ENCODE results near the gene DNAH8.

DNAH8 gene

GRCh38 chr6:38942442-38942841, 227.3 kb downstream of the DNAH8 start:
- H3K27ac ChIP-seq, result no peak overlapping the region
- DNase-seq (ENCODE audit: low read depth, low spot score), result no peak

- DNase-seq (ENCODE audit: low read depth, low spot score), result no peak
- H3K27ac ChIP-seq, result no peak overlapping the region
Observed at GRCh38 chr6:38942965-38943364, 227.9 kb downstream of the DNAH8 start.

DNA sequence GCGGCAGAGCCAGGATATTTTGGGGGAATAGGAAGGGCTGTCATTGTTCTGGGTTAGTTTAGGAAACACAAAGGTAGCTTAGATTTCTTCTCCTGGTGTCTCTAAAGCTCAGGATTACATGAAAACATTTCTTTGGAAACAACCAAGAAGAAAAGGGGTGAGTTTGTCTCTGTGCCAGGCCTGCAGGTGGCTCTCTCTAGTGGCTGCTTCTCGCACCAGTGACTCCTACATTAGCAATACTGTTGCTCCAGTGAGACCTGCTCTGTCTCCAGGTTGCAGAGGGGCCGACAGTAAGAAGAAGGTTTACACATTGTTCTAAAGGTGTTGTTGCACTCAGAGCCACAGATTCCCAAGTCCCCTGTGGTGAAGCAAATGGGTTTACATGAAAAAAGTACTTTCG, 228.9 kb downstream of the DNAH8 start:
- no peak for DNase-seq (ENCODE audit: low read depth, low spot score)
- H3K27ac ChIP-seq, result no peak overlapping the region

DNA sequence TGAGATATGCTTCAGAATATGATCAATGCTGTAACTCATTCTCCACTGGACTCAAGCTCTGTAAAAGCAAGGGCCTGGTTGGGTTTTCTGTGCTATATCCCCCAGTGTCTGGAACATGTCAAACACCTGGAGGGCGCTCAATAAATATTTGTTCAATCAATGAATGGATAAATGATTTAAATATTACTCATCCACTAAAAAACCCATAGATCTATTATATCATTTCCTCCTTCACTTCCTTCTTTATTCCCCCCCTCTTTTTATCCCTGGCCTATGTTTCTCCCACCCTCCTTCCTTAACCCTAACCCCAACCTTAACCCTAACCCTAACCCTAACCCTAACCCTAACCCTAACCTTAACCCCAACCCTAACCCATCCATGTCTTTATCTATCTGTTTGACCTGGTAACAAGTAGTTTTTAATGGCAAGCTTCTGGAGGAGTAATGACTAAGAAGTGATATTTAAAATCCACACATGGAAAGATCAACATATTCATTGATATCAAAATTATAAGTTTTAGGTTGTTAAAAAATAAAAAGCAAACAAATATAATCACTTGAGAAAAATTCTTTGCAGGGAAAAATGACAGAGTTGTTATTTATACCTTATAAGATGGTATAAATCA, 229.7 kb downstream of the DNAH8 start:
- DNase-seq (ENCODE audit: low read depth, low spot score), result no peak

GRCh38 chr6:38955861-38956260, 240.8 kb downstream of the DNAH8 start:
- no peak for DNase-seq (ENCODE audit: low read depth, low spot score)
- H3K27ac ChIP-seq, result no peak overlapping the region

More for the DNA sequence above, 229.7 kb downstream of the DNAH8 start:
- H3K27ac ChIP-seq, result no peak overlapping the region

DNA sequence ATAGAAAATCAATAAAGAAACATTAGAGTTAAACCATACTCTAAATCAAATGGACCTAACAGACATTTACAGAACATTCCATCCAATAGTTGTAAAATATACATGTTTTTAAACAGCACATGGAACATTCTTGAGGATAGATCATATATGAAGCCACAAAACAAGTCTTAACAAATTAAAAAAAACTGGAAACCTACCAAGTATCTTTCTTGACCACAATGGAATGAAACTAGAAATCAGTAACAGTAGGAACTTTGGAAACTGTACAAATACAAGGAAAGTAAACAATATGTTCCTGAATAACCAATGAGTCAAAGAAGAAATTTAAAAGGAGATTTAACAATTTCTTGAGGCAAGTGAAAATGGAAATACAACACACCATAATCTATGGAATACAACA, 242.3 kb downstream of the DNAH8 start:
- DNase-seq (ENCODE audit: low read depth, low spot score), result peak; percentile 64
- H3K27ac ChIP-seq, result no peak overlapping the region

DNA sequence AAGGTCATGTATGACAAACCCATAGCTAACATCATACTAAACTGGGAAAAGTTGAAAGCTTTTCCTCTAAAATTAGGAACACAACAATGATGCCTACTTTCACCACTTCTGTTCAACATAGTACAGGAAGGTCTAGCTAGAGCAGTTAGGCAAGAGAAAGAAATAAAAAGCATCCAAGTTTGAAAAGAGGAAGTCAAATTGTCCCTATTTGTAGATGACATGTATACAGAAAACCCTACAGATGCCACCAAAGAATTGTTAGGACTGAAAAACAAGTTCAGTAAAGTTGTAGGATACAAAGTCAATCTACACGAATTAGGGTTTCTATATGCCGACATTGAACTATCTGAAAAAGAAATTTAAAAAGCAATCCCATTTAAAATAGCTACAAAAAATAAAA, 244.0 kb downstream of the DNAH8 start:
- no peak for DNase-seq (ENCODE audit: low read depth, low spot score)
- no peak overlapping the region for H3K27ac ChIP-seq

DNA sequence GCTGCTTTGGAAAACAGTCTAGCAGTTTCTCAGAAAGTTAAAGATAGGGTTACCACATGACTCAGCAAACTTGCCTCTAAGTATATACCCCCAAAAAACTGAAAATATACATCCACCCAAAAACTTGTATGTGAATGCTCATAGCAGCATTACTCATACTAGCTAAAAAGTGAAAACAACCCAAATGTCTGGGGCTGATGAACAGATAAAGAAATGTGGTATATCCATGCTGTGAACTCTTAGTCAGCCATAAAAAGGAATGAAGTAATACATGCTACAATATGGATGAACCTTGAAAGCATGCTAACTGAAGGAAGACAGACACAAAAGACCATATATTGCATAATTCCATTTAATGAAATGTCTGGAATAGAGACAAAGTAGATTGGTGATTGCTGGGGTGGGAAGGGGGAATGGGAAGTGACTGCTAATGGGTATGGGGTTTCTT, 253.6 kb downstream of the DNAH8 start:
- no peak for DNase-seq (ENCODE audit: low read depth, low spot score)
- H3K27ac ChIP-seq, result no peak overlapping the region

DNA sequence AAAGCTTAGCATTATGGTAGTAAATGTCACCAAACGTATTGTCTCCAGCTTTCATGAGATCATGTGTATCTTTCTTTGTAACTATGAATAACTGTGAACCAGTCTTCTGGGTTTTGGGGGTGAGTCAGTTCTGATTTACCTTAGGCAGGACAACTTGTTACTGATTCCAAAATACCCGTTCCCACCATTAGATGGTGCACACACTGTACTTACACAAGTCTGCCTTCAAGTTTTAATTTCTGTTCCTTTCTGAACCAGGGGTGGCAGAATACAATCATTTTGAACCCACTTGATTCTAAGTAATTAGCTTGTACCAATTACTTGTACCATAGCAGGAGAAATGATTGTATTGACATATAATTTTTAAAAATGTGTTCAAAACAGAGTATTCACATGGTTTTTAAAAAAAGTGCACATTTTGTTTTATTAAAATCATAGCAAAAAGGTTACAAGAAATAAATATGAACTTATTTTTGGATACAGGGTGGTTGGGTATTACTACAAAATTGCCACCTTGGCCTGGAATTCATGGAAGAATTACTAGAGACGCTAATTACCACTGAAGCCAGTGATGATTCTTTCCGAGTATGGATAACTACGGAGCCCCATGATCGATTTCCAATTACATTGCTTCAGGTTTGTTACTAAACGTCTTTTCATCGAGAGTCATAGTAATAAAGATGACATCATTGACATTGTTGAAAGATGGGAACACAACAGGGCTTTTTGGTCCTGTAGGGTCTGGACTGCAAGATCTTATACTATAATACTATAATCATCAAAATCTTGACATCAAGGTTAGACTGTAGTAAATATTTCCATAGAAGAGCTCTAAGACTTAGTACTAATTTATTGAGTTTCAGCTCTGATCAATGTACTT, 258.3 kb downstream of the DNAH8 start:
- H3K27ac ChIP-seq, result no peak overlapping the region
- peak; percentile 88 for DNase-seq (ENCODE audit: low read depth, low spot score)

DNA sequence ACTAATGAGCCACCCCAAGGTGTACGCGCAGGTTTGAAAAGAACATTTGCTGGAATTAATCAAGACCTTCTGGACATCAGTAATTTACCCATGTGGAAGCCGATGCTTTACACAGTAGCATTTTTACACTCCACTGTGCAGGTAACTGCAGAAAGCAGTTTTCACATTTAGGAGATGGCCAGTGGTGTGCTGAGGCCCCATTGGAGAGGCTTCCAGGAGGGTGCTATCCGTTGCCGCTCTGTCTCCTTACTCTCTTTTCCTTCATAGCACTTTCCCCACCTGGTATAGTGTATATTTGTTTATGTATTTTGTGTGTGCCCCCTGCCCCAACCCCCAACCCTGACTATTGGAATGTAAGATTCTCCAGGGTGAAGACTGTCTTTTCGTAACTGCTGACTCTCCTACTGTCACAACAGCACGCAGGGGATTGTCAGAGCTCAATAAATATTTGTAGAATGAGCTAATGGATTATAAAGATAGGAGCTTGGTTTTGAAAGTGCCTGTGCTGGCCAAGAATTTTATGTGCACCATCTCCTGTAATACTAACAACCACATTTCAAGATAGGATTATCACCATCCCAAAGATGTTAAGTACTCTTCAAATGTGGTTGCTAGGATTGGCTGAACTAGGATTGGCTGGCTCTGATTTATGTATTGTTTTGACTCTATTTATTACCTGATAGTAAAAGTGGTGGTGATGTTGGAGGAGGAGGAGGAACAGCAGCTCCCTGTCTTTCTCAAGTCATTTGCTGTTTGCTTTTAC, 259.5 kb downstream of the DNAH8 start:
- H3K27ac ChIP-seq, result no peak overlapping the region
- DNase-seq (ENCODE audit: low read depth, low spot score), result no peak

- DNase-seq (ENCODE audit: low read depth, low spot score), result no peak
- H3K27ac ChIP-seq, result no peak overlapping the region
Observed at GRCh38 chr6:38975621-38976049, 260.5 kb downstream of the DNAH8 start.

DNA sequence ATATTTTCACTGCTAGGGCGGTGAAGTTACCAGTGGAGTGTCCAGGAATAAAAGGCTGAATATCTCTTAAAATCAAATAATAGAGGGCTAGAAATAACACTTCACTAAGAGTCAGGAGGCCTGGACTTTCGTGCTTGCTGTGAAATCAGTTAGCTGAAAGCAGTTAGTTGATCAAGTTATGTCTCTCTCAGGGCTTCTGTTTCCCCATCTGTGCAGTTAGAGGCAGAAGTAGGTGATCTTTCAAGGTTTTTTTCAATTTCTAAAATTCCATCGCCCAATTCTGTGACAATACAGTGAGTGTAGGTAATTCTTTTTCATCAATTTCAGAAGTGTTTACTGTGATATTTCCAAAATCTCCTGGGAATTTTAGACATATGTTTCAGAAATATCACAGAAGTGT, 260.9 kb downstream of the DNAH8 start:
- no peak for DNase-seq (ENCODE audit: low read depth, low spot score)
- H3K27ac ChIP-seq, result no peak overlapping the region

DNA sequence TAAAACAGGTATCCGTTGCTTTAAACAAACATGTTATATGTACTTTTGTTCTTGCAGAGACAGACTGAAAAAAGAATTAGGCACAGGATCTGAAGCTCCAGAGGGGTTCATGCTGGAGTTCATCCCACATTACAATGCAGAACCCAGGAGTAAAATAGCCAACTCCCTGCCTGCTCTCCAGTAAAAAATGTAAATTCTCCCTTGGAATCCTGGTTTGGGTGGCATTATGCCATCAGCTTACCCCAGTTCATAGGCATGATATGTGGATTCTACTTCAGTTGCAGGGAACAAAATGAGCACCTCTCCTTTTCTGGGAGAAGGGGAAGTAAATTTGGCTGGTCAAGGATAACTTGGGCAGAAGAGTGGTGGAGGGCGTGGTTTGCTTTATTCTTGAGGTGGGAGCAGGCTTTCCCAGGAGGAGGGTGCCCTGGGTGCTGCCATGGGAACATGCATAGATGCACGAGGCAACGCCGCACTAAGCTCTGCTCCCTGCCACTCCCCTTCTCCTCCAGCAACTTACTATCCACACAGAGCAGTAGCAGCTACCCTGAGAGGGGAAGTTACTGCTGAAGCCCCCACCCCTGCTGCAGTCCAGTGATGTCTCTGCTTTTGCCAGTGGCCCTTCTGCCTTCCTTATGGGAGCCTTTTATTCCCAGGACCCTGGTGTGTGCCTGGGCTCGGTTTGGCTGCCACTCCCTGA, 261.8 kb downstream of the DNAH8 start:
- no peak overlapping the region for H3K27ac ChIP-seq
- no peak for DNase-seq (ENCODE audit: low read depth, low spot score)

DNA sequence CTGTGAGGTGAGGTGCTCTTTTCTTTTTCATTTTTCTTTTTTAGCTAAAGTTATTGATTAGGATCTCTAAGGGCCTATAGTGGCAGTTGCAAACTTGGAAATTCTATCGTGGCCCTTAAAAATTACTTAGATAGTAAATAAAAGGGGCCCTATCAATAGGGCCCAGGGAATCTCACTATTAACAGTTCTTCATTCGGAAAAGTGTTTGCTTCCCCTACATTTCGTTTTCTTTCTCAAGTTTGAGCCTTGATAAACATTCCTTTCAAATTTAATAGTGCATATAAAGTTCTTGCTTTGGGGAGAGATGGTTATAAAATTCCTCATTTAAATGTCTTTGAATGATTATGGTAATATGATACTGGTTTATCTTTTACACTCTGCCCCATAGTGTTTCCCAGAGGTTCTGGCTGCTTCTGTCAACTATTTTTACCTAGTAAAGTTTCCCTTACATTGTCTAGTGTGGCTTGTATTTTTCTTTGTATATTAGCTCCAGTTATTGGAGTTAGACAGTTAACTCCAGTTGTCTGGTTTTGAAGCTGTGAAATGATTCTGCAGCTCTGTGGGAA, 263.1 kb downstream of the DNAH8 start:
- H3K27ac ChIP-seq, result no peak overlapping the region
- no peak for DNase-seq (ENCODE audit: low read depth, low spot score)

GRCh38 chr6:38982470-38982869, 267.4 kb downstream of the DNAH8 start:
- DNase-seq (ENCODE audit: low read depth, low spot score), result no peak
- no peak overlapping the region for H3K27ac ChIP-seq

DNA sequence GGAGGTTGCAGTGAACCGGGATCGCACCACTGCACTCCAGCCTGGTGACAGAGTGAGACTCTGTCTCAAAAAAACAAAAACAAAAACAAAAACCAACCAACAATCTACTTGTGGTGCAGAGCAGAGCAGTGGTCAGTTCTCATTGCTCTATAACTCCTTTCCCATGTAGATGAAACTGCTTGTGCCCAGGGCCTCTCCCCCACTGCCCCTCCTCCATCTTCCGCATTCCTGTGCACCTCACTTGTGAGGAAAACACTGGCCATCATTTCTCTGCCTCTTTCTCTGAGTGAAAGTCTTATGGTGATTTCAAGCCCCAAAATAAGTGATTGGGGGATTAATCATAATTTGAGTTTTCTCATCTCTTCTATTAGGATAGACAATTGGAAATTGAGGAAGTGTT, 269.6 kb downstream of the DNAH8 start:
- DNase-seq (ENCODE audit: low read depth, low spot score), result no peak
- H3K27ac ChIP-seq, result no peak overlapping the region

GRCh38 chr6:38985839-38986238, 270.7 kb downstream of the DNAH8 start:
- no peak overlapping the region for H3K27ac ChIP-seq
- no peak for DNase-seq (ENCODE audit: low read depth, low spot score)

GRCh38 chr6:38987503-38987902, 272.4 kb downstream of the DNAH8 start:
- no peak overlapping the region for H3K27ac ChIP-seq
- DNase-seq (ENCODE audit: low read depth, low spot score), result no peak

- no peak for DNase-seq (ENCODE audit: low read depth, low spot score)
- H3K27ac ChIP-seq, result no peak overlapping the region
Observed at GRCh38 chr6:38988736-38989449, 273.8 kb downstream of the DNAH8 start.
